Parathyroid adenoma (tissue), 2 donors: ENCODE data around the gene PRUNE2.
"Not testable (repeated sequence)": the region's sequence is repeated elsewhere in the genome, so short reads cannot be mapped to it uniquely, and the experiment has no call there.

Source experiments
- H2AFZ ChIP-seq: fragments of 300-600 bp; sonication (generic); one replicate; pipeline ENCODE4 v1.7.0; 2017; ENCODE audit warnings: antibody characterized with exemption, mild to moderate bottlenecking
- H3K27ac ChIP-seq: fragments of 300-600 bp; sonication (generic); one replicate; pipeline ENCODE4 v1.7.0; 2017
- H3K27me3 ChIP-seq: fragments of 300-600 bp; sonication (generic); one replicate; pipeline ENCODE4 v1.7.0; 2017; ENCODE audit warnings: low read length; ENCODE audit not compliant: control insufficient read depth, insufficient read depth
- H3K36me3 ChIP-seq: fragments of 300-600 bp; sonication (generic); one replicate; pipeline ENCODE4 v1.7.0; 2017; ENCODE audit warnings: low read length; ENCODE audit not compliant: control insufficient read depth, insufficient read depth
- H3K4me1 ChIP-seq: fragments of 300-600 bp; sonication (generic); one replicate; pipeline ENCODE4 v1.7.0; 2017; ENCODE audit warnings: control low read depth
- H3K4me2 ChIP-seq: fragments of 300-600 bp; sonication (generic); one replicate; pipeline ENCODE4 v1.7.0; 2017; ENCODE audit warnings: low read length
- H3K4me3 ChIP-seq: fragments of 300-600 bp; sonication (generic); one replicate; pipeline ENCODE4 v1.7.0; 2017; ENCODE audit warnings: low read depth, low read length
- H3K79me2 ChIP-seq: fragments of 300-600 bp; sonication (generic); one replicate; pipeline ENCODE4 v1.7.0; 2017; ENCODE audit warnings: control low read depth
- H3K9ac ChIP-seq: fragments of 300-600 bp; sonication (generic); one replicate; pipeline ENCODE4 v1.7.0; 2017; ENCODE audit warnings: mild to moderate bottlenecking
- H3K9me3 ChIP-seq: fragments of 300-600 bp; sonication (generic); one replicate; pipeline ENCODE4 v1.7.0; 2017; ENCODE audit warnings: low read length; ENCODE audit not compliant: control insufficient read depth
- CTCF ChIP-seq: fragments of 300-600 bp; sonication (generic); IDR thresholded peaks from one replicate; pipeline ENCODE4 v1.7.0; 2017; ENCODE audit warnings: antibody characterized with exemption, mild to moderate bottlenecking
- donor health status: primary hyperparathyroidism.

The PRUNE2 gene

GRCh38 chr9:76859860-76860259 lies 46.1 kb downstream of the PRUNE2 start:
- Histone ChIP-seq H2AFZ (no peak overlapping the region), H3K27ac (no peak overlapping the region), H3K4me2 (no peak overlapping the region), H3K79me2 (no peaks in the 10 kb centered on the region), H3K9ac (no peak overlapping the region), H3K9me3 (no peaks in the 10 kb centered on the region), H3K4me3 (no peak overlapping the region), H3K4me1 (no peaks in the 10 kb centered on the region), H3K36me3 (no peaks in the 10 kb centered on the region), H3K27me3 (no peaks in the 10 kb centered on the region)
- TF ChIP-seq CTCF, result no peak

GRCh38 chr9:76858248-76858647 lies 47.7 kb downstream of the PRUNE2 start:
- not testable (repeated sequence) for H3K79me2 ChIP-seq, H3K4me1 ChIP-seq, H3K4me3 ChIP-seq, H3K36me3 ChIP-seq, H3K27me3 ChIP-seq, H3K9ac ChIP-seq, H2AFZ ChIP-seq, H3K9me3 ChIP-seq, H3K27ac ChIP-seq, H3K4me2 ChIP-seq

- no peak for TF ChIP-seq CTCF
- no peaks in the 10 kb centered on the region for H3K36me3 ChIP-seq
- no peak overlapping the region for H3K4me3 ChIP-seq
- H3K9ac ChIP-seq, result no peak overlapping the region
- H3K4me2 ChIP-seq, result no peak overlapping the region
- H3K79me2 ChIP-seq, result no peaks in the 10 kb centered on the region
- no peak overlapping the region for H2AFZ ChIP-seq
- H3K4me1 ChIP-seq, result no peaks in the 10 kb centered on the region
- no peak overlapping the region for H3K27ac ChIP-seq
- H3K9me3 ChIP-seq, result no peaks in the 10 kb centered on the region
- no peaks in the 10 kb centered on the region for H3K27me3 ChIP-seq
These were observed 49.9 kb downstream of the PRUNE2 start for GRCh38 chr9:76856016-76856415.

- no peaks in the 10 kb centered on the region for H3K27me3 ChIP-seq
- H3K9ac ChIP-seq, result no peak overlapping the region
- no peaks in the 10 kb centered on the region for H3K36me3 ChIP-seq
- H2AFZ ChIP-seq, result no peak overlapping the region
- H3K4me1 ChIP-seq, result no peaks in the 10 kb centered on the region
- no peaks in the 10 kb centered on the region for H3K9me3 ChIP-seq
- no peaks in the 10 kb centered on the region for H3K79me2 ChIP-seq
- no peak overlapping the region for H3K4me2 ChIP-seq
- no peak overlapping the region for H3K4me3 ChIP-seq
- H3K27ac ChIP-seq, result no peak overlapping the region
- TF ChIP-seq CTCF, result no peak
These were observed 50.9 kb downstream of the PRUNE2 start for GRCh38 chr9:76855015-76855414.

GRCh38 chr9:76852026-76852425 lies 53.9 kb downstream of the PRUNE2 start:
- no peak overlapping the region for H2AFZ ChIP-seq
- no peak overlapping the region for H3K27ac ChIP-seq
- no peaks in the 10 kb centered on the region for H3K4me1 ChIP-seq
- H3K4me3 ChIP-seq, result no peak overlapping the region
- H3K79me2 ChIP-seq, result no peaks in the 10 kb centered on the region
- no peaks in the 10 kb centered on the region for H3K9me3 ChIP-seq
- H3K36me3 ChIP-seq, result no peaks in the 10 kb centered on the region
- H3K9ac ChIP-seq, result no peak overlapping the region
- no peak overlapping the region for H3K4me2 ChIP-seq
- H3K27me3 ChIP-seq, result no peaks in the 10 kb centered on the region
- TF ChIP-seq CTCF, result no peak
